ENCODE measurements around the gene GRIK3.

DNA sequence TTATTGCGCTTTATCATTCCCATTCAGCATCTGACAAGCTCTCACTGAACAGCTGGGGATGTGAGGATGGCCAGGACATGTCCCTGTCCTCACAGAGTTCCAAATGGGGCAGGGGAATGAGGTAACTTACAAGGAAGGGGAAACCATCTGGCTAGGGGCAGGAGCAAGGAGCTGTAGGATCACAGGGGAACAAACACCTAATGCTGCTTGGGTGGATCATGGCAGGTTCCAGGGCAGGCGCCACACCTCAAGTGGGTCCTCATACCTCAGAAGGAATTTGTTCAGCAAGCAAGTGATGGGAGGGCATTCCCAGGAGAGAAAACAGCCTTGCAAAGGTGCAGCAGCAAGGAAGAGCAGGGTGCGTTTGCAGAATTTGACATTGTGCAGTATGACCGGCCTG, 35.1 kb upstream of the GRIK3 start:
- TF ChIP-seq, protein P1, sequence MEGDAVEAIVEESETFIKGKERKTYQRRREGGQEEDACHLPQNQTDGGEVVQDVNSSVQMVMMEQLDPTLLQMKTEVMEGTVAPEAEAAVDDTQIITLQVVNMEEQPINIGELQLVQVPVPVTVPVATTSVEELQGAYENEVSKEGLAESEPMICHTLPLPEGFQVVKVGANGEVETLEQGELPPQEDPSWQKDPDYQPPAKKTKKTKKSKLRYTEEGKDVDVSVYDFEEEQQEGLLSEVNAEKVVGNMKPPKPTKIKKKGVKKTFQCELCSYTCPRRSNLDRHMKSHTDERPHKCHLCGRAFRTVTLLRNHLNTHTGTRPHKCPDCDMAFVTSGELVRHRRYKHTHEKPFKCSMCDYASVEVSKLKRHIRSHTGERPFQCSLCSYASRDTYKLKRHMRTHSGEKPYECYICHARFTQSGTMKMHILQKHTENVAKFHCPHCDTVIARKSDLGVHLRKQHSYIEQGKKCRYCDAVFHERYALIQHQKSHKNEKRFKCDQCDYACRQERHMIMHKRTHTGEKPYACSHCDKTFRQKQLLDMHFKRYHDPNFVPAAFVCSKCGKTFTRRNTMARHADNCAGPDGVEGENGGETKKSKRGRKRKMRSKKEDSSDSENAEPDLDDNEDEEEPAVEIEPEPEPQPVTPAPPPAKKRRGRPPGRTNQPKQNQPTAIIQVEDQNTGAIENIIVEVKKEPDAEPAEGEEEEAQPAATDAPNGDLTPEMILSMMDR (IDR thresholded peaks at IDR 0.05; ENCODE audit: poor library complexity): no peak
- TF ChIP-seq EZH2phosphoT487 (IDR thresholded peaks at IDR 0.05; ENCODE audit: low read depth, severe bottlenecking, unreplicated experiment) (no peak), EZH2 (IDR thresholded peaks at IDR 0.05; ENCODE audit: borderline replicate concordance) (no peak)
